Stimulated activated naive CD4-positive, alpha-beta T cell treated with Interleukin-2 at 50 U/mL for 16 hours (primary cell): ENCODE results near the gene CCNDBP1.
"Not testable (repeated sequence)": the region's sequence is repeated elsewhere in the genome, so short reads cannot be mapped to it uniquely, and the experiment has no call there.

Source experiments
- DNase-seq: peaks from one replicate; lab custom pipeline; 2025; lab: John Stamatoyannopoulos, UW

CCNDBP1 gene

GRCh38 chr15:43193710-43194109, 8.5 kb downstream of the CCNDBP1 start:
- DNase-seq = no peak

- DNase-seq = no peak
Measured at GRCh38 chr15:43194795-43195194, 9.6 kb downstream of the CCNDBP1 start.

GRCh38 chr15:43196760-43197548, 11.8 kb downstream of the CCNDBP1 start:
- no peak for DNase-seq

GRCh38 chr15:43197773-43198172, 12.6 kb downstream of the CCNDBP1 start:
- not testable (repeated sequence) for DNase-seq

GRCh38 chr15:43198556-43198955, 13.4 kb downstream of the CCNDBP1 start:
- DNase-seq = not testable (repeated sequence)

- no peak for DNase-seq
Measured at GRCh38 chr15:43198992-43199391, 13.8 kb downstream of the CCNDBP1 start.

- DNase-seq = no peak
Measured at GRCh38 chr15:43199945-43200488, 14.8 kb downstream of the CCNDBP1 start.

- peak; percentile 26 for DNase-seq
Measured at GRCh38 chr15:43204016-43204901, 19.1 kb downstream of the CCNDBP1 start.

GRCh38 chr15:43206054-43206453, 20.9 kb downstream of the CCNDBP1 start:
- no peak for DNase-seq

- DNase-seq = no peak
Measured at GRCh38 chr15:43207024-43207423, 21.8 kb downstream of the CCNDBP1 start.

GRCh38 chr15:43208052-43209002, 23.1 kb downstream of the CCNDBP1 start:
- no peak for DNase-seq

- no peak for DNase-seq
Measured at GRCh38 chr15:43209059-43209824, 24.0 kb downstream of the CCNDBP1 start.

- no peak for DNase-seq
Measured at GRCh38 chr15:43210172-43210745, 25.1 kb downstream of the CCNDBP1 start.

- DNase-seq = no peak
Measured at GRCh38 chr15:43210807-43211206, 25.6 kb downstream of the CCNDBP1 start.

- DNase-seq = no peak
Measured at GRCh38 chr15:43211224-43211735, 26.1 kb downstream of the CCNDBP1 start.

GRCh38 chr15:43212299-43212698, 27.1 kb downstream of the CCNDBP1 start:
- no peak for DNase-seq

- DNase-seq = no peak
Measured at GRCh38 chr15:43212951-43213350, 27.7 kb downstream of the CCNDBP1 start.

- no peak for DNase-seq
Measured at GRCh38 chr15:43213466-43213865, 28.3 kb downstream of the CCNDBP1 start.

GRCh38 chr15:43214169-43214568, 29.0 kb downstream of the CCNDBP1 start:
- DNase-seq = no peak

GRCh38 chr15:43214592-43215295, 29.5 kb downstream of the CCNDBP1 start:
- DNase-seq = no peak
